HG03521 (cell line): ENCODE data around the gene TAAR9.

ENCODE experiments used
- ATAC-seq: cut with Tn5 transposase; IDR thresholded peaks from one replicate; pipeline ENCODE4 v1.9.1; 2021; ENCODE audit warnings: mild to moderate bottlenecking, moderate library complexity; ENCODE audit not compliant: unreplicated experiment

The TAAR9 gene, protein sequence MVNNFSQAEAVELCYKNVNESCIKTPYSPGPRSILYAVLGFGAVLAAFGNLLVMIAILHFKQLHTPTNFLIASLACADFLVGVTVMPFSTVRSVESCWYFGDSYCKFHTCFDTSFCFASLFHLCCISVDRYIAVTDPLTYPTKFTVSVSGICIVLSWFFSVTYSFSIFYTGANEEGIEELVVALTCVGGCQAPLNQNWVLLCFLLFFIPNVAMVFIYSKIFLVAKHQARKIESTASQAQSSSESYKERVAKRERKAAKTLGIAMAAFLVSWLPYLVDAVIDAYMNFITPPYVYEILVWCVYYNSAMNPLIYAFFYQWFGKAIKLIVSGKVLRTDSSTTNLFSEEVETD

DNA sequence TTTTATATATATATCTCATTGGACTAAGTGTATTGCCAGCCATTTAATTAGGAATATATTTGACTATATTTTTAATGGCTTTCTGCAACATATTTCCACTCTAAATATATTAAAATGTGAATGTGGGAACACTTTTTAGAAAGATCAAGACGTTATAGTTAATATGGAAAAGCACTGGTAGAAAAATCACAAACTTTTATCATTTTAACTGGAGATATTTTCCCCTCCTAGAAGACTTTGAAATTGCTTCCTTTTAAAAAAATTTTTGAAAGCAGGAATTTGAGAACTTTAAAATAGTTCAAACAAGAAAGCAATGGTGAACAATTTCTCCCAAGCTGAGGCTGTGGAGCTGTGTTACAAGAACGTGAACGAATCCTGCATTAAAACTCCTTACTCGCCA, at the start of gene TAAR9:
Gene TAAR9, plus strand, starts transcription at position 301 of the 400 bp plus-strand sequence. Its CDS starts 13 bp downstream, at position 314.
- ATAC-seq: no peak

DNA sequence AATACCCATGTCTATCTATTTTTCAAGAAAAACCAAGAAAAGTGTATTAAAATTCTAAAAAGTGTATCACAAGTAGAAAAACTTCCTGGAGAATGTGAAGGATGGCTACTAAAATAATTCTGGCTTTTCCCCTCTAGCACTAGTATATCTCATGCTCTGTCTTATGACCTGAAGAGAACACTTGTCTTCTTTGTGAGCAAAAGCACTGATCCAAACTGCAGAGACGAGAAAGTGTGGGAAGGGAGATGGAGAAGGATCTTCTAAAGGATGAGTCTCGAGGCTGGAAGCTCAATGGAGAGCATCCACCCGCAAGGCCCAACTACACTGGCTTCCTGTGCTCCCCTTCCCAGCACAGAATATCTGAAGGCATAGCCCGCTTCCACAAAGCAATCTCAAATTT, 48.7 kb upstream of the TAAR9 start:
- ATAC-seq: no peak

DNA sequence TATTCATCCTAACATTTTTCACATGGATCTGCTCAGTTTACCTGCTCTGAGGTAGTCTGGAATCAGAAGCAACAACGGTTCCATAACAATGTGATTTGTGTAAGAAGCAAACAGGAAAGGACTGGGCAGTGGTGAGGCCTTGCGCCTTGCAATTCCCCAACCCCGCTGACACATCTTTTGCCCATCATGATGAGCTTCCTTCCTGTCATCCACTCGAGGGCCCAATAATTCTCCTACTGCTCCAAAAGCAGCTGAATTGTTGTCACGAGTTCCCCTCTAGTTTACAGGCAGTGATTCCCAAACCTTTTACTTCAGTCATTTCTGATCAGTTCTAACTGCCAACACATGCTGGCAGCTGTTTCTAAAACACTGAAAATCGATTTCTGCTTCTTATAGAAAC, 48.1 kb upstream of the TAAR9 start:
- ATAC-seq: no peak

DNA sequence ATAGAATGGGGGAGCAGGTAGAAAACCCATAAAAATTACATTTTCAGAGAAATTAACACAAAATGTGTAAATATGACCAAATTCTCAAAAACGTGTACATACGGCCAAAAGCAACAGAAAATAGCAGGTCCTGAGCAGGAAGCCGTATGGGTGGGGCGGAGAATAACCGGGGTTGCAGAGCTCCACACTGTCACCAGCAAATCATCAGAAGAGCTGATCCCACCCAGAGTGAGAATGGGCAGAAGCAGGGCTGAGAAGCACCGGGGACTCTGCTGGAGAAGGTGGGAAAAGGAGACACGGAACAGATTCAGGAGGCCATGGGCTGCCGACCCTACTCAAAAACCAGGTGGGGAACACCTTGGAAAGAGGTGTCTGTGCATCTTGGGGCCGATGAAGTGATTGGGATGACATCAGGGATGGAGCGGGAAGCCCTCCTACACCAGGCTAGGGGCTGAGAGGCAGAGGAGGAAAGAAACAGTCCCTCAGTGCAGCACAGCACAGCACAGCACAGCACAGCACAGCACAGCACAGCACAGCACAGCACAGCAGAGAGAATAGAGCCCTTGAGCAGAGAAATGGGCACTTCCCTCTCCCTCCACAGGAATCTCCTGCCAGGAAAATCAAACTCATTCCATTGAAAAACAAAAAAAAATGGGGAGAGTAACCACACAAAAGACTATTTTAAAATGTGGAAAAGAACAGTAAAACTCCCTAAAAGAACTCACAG, 47.4 kb upstream of the TAAR9 start:
- ATAC-seq: peak; percentile 41

DNA sequence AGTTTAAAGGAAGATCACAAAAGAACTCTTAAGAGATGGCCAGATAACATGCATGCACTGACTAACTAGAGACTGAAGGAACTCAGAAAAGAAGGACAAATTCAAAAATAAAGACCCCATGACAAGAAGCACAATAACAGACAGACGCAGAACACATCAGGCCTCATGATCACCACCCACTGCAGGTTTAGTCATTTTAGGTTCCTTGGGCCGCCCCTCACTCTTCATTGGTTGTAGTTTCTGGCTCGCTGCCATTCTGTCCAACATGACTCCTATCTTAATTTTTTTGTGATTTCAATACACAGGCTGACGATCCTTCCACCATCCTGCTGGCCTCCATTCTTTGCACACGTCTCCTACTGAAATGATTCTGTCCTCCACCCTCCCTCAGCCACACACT, 46.8 kb upstream of the TAAR9 start:
- no peak for ATAC-seq

DNA sequence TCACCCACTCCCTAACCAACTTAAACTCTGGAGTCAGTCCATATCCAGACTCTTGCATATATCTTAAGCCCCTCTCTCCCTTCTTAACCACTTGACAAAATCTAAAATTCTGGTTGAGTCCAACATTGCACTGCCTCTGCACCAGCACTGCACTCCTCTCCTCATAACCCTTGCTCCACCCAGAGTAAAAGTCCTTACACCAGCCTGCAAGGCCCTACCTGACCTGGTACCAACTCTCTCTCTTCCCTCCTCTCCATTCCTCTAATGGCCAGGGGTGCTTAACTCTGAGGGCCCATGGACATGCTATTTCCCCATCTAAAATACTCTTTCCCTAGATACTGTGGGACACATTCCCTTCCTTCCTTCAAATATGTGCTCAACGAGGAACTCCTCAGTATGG, 46.2 kb upstream of the TAAR9 start:
- no peak for ATAC-seq

DNA sequence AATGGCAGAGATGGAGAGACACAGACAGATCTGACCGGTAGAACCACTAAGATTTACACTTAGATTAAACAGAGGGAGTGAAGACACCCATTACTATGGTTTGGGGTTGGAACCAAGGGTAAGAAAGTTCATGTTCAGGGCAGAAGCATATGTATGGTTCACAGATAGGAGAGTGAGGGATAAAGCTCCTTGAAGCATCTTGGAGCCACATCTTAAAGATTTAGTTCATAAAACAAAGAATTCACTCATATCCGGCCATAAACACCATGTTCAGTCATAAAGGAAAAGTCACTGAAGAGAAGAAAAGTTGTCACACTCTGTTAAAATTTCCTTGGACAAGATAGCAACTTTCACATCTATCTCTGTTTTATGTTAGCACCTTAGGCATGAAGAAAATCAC, 43.1 kb upstream of the TAAR9 start:
- no peak for ATAC-seq

DNA sequence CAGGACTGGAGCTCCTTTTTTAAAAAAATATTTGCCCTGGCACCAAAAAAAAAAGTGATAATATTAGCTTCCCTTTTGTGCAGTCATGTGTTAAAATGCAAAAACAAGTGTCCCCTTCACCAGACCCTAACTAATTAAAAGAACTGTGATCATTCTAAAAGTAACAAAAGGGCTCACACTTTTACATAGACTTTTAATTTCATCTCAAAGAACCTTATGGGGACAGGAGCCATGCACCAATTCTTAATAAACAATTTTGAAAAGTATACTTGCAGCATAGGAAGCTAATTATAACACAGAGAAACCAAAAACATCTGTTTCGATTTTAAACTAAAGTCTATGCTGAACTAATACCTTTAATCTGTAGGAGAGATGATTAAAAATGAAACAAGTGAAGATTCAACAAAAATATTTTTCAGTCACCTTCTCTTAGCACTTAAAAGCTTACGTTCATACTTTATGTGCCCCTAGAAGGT, 42.4 kb upstream of the TAAR9 start:
- ATAC-seq: peak; percentile 45

DNA sequence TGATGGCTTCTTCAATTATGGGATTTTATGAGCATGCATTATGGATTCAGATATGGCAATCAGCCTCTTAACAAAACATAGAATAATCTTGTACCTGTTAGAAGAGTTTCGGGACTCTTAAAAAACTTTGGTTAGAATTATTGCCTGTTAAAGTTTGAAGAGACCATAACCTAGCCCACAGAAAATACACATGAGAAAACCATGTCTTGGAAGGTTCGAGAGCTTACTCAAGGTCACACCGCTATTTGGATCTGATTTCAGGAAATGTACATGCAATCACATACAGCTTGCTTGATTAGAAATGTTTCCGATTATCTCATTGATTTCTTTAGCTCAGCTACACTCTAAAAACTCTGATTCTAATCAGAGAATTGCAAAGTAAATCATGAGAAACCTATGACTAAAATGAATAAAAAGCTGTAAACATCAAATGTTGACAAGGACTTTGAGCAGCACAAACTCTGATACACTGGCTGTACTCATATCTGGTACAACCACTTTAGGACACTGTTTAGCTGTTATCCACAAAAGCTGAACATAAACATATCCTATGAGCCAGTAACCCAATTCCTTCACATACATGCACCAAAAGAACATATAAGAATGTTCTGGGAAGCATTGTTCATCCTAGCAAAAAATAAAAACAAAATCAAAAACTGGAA, 41.4 kb upstream of the TAAR9 start:
- no peak for ATAC-seq

DNA sequence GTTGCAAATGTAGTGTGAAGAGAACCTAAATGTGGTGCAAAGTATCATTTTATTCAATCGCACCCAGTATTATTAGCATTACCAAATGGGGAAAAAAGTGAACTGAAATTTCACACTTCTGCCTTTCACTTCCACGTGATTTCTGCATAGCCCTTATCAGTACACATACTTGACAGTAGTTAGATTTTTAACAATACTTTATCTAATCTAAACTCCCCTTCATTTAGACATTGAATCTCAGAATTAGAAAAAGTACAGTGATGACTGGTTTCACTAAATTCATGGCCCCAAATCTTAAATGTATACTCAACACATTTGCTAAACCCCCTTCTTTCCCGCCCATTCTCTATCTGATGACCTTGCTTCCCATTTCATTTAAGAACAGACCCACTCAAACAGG, 39.4 kb upstream of the TAAR9 start:
- ATAC-seq: peak; percentile 52

DNA sequence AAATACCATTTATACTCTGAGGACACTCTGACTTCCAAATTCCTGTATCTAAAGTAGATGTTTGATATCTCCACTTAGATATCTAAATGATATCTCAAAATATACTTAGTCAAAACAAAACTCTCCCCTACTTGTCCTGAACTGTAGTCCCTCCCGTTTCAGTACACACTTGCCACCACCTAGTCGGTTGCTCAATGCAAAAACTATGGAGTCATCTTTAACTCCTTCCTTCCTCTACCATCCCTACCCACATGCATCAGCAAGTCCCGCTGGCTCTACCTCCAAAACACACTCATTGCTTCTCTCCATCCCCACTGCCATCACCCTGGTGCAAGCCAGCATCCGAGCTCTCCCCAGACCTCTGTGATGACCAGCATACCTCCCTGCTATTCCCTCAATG, 38.3 kb upstream of the TAAR9 start:
- ATAC-seq: no peak

DNA sequence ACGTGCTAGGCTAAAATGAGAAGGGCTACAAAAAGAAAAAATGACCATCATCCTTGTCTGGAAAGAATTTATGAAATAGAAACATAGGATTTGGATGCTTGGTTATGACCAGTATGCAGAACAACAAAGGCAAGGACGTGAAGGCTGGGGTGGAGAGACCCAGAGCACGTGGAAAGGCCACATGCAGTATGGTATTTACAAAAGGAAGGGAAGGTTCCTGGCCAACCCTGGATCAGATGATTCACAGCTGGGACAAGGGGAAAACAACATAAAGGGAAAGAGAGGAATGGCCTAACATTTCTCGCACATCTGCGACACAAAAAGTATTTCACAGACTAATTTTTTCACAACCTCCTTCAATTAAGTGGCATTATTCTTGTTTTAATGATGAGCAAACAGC, 33.3 kb upstream of the TAAR9 start:
- ATAC-seq: no peak

DNA sequence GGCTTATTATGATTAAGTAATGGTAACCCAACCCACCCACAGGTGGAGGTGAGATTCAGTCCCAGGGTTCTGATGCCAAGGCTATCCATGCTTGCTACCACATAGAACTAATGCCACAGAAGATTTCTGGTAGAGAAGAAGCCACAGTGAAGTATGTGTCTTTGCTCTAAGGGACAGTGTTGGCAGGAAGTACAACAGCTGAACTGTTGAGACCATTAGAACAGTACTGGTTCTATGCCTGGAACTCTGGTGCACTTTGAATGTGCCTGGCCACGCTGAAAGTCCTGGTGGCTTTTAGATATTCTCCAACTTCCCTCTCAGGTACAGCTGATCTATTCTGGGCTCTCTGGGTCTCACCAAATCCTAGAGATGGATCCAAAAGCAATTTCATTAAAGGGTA, 32.9 kb upstream of the TAAR9 start:
- no peak for ATAC-seq

DNA sequence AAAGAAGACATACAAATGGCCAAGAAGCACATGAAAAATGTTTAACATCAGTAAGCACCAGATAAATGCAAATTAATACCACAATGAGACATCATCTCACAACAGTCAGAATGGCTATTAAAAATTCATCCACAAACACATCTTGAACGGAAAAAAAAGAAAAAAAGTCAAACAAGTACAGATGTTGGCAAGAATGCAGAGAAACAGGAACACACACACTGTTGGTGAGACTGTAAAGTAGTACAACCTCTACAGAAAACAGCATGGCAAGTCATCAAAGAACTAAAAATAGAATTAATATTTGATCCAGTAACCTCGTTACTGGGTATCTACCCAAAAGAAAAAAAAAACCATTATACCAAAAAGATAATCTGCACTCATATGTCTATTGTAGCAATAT, 31.6 kb upstream of the TAAR9 start:
- ATAC-seq: no peak

DNA sequence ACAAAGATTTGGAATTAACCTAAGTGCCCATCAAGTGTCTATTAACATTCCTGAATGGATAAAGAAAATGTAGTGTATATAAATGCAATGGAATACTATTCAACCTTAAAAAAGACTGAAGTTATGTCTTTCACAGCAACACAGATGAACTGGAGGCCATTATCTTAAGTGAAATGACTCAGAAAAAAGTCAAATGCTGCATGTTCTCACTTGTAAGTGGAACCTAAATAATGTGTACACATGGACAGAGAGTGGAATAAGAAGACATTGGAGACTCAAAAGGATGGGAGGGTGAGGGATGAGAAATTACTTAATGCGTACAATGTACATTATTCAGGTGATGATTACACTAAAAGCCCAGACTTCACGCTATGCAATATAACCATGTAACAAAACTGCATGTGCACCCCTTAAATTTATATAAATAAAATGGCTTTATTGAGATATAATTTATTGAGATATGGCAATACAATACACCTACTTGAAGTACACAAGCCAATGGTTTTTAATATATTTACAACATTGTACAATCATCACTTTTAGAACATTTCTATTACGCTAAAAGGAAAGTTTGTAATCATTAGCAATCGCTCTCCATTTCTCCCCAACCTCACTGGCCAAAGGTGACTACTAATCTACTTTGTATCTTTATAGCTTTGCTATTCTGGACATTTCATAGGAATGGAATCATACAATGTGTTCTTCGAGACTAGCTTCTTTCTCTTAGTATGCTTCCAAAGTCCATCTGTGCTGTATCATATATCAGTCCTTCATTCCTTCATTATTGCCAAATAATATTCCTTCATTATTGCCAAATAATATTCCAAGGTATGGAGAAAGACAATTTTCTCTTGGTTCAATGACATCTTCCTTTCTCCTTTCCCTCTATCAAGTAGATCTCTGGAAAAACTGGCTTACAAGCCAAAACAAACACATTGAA, 30.9 kb upstream of the TAAR9 start:
- ATAC-seq: no peak

DNA sequence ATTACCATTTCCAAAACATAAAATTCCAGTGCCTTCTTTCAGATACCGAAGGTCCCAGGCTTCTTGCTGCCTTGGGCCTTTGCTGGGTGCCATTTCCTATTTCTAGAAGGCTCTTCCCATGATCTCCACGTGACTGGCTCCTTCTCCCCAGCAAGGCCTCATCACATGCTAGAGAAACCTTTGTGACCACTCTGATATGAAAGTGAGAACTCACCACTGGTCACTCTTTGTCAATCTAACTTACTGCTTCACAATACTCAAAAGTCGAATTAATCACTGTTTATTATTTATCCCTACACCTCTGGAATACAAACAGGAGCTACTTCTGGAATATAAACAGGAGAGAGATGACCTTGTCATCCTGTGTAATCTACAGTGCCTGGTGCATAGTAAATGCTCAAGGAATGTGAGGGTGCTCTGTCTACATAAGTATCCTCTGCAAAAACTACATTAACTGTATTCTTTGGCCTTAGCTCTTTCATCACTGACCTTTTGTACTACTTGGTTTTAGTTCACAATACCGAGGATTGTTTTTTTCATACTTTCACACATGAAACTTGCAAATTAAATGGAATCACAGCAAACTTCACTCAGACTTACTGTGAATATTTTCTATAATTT, 26.8 kb upstream of the TAAR9 start:
- ATAC-seq: no peak

DNA sequence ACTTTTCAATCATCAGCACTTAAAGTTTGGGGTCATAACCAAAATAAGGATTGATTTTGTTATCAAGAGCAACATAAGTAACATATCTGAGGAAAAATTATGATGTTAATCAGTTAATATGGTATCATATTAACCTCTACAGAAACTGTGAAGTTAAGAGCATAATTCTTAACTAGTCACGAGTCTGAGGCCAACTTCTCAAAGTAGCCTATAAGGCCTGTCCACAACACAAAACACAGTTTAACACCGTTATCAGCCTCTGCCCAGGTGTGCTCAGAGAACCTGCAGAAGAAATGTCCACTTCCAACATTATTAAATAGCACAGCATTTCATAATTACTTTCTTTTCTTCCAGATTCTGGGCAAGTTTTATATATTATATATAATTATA, 26.3 kb upstream of the TAAR9 start:
- no peak for ATAC-seq

DNA sequence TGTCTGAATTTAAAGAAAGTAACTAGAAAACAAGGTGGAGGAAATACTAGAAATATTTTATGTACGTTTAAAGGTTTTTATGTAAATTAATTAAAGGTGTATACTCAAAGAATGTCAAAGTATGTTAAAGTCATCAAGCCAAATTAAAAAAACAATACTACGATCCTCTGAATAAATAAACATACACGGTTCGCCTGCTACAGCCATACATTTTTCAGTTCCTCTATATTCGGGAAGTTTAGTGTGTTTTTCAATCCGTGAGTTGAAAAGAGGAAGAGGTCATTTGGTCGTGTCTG, 25.8 kb upstream of the TAAR9 start:
- ATAC-seq: no peak

DNA sequence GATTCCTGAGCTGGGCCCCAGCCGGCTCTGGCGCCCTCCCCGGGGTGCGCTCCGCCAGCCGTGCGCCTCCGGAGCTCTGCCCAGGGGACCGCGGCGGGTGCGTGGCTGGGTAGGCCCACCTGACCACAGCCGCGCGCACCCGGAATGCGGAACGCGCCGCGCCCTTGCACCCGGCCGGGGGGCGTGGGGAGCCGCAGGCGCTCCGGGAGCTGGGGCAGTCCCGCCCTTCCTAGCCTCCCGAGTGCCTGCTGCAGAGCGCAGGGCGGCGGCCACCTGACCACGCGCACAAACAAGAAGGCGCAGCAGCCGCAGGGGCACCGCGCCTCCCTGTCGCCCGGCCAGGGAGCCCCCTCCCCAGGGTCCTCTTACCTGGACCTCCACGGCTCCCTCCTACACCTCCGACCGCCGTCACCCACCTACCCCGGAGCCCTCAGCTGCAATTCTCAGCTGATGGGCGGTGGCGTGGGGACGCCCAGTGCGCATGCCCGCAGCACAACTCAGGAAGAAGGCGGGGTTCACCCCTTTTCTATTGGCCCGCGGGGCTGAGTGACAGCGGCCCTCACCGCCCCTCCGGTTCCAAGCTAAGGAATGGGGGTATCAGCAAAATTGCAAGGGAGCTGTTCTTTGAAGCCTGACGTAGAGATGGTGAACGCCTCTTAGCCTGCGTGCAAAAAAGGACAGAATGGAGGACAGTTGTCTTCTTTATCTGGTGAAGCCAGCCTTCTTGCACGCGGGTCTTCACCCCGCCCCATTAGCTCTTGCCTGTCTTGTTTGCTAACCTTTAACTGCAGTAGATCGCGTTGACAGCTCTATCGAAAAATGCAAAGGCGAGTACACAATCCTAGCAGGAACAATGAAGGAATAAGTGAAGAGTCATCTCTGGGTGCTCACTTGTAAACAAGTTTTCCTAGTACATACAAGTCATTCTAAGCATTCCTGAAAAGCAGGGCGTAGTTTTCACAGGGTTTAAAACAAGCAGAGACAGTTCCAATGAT, 25.1 kb upstream of the TAAR9 start, which contains the start of gene STX7:
Gene STX7, minus strand, starts transcription at position 479 of the 995 bp plus-strand sequence. CDS start 9,586 bp downstream, outside the sequence.
- peak; percentile 91 for ATAC-seq
